Astrocyte of the spinal cord (primary cell): ENCODE results near the gene GRIP2.

Source experiments
- DNase-seq: peaks from one replicate; pipeline ENCODE4 v3.0.0; 2011; ENCODE audit warnings: low read depth, low spot score
- H3K4me3 ChIP-seq: 2 replicates; pipeline ENCODE4 v1.5.1; 2011; ENCODE audit warnings: low read depth, mild to moderate bottlenecking, low read length, moderate library complexity
- in situ Hi-C: cut with HindIII; loops from 2 replicates; pipeline ENCODE4 v1.10.0; 2017; ENCODE audit warnings: low sequenced_read_pairs
- TF ChIP-seq, protein P1 (sequence below): IDR thresholded peaks from 2 replicates; pipeline ENCODE4 v1.5.1; 2012; ENCODE audit warnings: low read depth, mild to moderate bottlenecking, low read length, inconsistent platforms

The GRIP2 gene

DNA sequence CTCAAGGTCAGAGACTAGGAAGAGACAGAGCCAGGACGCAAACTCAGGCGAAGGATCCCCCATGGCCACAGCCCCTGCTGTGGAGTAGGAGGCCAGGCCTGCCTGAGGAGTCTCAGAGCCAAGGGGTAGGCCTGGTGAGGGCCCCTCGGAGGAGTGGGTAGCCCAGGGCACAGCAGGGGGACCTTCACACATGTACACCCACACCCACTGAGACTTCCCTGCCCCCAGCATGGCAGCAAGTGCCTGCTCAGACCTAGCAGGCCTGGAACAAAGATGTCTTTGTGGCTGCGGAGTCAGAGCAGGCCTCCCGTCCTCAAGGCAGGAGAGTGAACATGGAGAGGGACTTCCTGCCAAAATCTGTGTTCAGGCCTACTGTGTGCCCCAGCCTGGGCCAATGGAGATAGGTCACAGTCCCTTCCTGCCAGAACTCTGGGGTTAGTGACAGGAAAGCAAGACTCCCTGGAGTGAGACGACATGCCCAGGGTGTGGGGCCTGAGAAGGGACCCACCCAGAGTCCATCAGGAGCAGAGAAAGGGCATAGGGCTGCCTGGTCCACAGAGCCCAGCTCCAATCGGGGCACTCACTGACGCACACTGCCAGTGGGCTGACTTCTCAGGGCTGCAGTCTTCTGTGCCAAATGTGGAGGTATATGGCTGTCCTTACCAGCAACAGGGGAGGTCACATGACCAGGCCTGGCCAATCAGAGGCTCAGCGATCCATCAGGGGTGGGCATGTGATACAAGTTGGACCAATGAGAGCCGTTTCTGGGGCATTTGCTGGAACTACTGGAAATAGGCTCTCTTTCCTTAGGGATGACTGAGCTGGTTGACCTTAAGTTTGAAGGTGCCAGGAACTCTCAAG is 2.3 kb downstream of the GRIP2 start:
- TF ChIP-seq, protein P1, sequence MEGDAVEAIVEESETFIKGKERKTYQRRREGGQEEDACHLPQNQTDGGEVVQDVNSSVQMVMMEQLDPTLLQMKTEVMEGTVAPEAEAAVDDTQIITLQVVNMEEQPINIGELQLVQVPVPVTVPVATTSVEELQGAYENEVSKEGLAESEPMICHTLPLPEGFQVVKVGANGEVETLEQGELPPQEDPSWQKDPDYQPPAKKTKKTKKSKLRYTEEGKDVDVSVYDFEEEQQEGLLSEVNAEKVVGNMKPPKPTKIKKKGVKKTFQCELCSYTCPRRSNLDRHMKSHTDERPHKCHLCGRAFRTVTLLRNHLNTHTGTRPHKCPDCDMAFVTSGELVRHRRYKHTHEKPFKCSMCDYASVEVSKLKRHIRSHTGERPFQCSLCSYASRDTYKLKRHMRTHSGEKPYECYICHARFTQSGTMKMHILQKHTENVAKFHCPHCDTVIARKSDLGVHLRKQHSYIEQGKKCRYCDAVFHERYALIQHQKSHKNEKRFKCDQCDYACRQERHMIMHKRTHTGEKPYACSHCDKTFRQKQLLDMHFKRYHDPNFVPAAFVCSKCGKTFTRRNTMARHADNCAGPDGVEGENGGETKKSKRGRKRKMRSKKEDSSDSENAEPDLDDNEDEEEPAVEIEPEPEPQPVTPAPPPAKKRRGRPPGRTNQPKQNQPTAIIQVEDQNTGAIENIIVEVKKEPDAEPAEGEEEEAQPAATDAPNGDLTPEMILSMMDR: no peak
- H3K4me3 ChIP-seq: no peak overlapping the region
- in situ Hi-C loops: no loop called here
- no peak for DNase-seq

DNA sequence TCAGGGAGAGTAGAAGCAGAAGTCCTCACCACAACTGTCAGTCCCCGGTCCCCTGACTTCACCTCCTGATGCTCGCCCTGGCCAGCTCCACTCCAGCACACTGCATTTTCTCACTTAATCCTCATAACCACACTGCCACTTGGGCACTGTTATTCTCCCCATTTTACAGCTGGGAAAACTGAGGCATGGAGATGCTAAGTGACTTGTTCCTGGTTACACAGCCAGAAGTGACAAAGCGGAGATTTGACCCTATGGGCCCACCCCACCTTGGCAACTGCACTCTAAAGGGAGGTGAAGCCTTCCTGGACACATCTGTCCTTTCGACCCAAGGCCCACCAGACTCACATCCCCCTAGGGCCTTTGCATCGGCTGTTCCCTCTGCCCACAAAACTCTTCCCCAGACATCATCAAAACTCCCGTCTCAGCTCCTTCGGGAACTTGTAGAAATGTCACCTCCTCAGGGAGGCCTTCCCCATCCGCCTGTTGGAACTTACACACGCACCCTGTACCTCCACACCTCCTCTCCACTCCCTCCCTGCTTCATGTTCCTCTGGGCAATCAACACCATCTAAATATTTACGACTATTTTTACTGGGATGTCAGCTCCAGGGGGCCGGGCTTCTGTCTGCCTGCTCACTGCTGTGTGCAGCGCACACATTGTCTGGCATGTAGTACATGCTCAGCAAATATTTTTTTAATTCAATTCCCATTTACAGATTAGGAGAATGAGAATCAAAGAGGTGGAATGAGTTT is 3.1 kb downstream of the GRIP2 start:
- DNase-seq: no peak
- in situ Hi-C loops: no loop called here
- no peak overlapping the region for H3K4me3 ChIP-seq
- TF ChIP-seq, protein P1: no peak

DNA sequence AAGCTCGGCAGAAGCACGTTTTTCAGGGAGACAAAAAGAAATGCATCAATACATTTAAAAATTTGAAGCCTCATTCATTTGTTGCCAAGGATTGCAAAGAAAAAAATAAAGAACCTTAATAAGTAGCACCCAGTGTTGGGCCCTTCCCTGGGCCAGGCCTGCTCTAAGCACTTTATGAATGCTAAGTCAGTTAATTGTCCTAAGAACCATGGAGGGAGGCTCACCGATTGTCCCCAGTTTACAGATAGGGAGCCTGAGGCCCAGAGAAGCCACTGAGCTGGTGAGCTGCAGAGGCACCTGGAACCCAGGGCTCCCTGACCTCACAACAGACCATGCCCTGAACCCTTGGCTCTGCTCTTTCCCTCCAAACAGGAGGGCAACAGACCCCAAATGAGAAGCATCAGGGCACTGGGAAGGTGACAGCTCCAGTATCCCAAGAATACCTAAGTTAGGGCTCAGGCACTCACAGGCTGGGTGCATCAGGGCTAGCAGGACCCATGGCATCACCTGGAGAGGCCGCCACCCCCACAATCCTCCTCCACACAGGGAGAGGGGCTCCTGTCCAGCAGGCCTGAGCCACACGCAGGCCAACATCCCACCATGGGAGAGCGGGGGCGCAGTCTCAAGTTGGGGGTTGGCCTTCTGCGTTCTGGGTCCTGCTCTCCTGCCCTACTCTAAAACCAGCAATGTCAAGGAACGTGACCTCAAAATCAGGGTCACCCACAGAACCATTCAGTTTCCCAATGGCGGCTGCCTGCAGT is 3.9 kb downstream of the GRIP2 start:
- in situ Hi-C loops: no loop called here
- TF ChIP-seq, protein P1: no peak
- no peak for DNase-seq
- no peak overlapping the region for H3K4me3 ChIP-seq

DNA sequence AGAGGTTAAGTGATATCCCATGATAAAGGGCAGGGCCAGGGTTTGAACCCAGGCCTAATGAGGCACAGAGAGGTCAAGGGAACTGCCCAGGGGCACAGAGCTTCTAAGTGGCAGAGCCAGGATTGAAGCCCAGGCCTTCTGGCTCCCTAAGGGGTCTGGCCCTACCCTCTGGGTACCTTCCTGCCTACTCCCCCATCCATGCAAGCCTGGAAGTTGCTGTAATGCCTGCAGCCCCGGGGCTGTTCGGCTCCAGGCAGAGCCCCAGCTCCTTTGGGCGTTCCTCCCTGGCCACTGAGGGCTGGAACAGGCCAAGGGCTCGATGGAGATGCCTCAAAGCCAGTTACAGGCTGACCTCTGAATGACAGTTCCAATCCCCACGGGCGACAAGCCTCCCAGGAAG is 4.5 kb downstream of the GRIP2 start:
- no peak for DNase-seq
- TF ChIP-seq, protein P1: no peak
- H3K4me3 ChIP-seq: no peak overlapping the region
- in situ Hi-C loops: no loop called here

DNA sequence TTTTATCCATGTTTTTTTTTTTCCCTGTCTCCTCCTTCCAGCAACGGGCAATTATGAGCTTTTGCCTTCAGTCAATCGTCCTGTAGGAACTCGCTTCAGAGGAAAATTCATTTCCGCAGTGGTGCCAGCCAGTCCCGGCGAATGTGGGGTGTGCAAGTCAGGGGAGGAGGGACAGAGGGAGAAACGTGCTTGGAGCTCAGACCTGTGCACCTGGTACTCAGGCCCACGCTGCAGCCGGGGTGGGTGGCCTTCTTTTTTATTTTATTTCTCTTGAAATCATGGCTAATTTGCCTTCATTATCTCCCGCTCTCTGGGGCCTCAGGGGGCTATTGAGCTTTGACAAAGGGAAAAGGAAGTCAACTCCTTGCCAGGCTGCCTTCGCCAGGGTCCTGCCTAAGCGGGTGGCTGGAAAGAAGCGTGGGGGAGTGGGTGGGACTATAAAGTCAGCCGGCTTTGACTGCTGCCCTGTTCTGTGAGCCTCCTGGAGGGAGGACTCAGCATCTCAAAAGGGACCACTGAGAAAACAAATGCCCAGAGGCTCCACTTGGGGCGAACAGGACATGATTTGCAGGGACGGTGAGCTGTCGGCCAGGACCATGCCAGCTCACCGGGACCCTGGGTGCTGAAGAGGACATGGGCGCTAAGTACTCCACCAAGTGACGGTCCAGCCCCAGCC is 5.5 kb downstream of the GRIP2 start:
- in situ Hi-C loops: no loop called here
- TF ChIP-seq, protein P1: no peak
- no peak overlapping the region for H3K4me3 ChIP-seq

DNA sequence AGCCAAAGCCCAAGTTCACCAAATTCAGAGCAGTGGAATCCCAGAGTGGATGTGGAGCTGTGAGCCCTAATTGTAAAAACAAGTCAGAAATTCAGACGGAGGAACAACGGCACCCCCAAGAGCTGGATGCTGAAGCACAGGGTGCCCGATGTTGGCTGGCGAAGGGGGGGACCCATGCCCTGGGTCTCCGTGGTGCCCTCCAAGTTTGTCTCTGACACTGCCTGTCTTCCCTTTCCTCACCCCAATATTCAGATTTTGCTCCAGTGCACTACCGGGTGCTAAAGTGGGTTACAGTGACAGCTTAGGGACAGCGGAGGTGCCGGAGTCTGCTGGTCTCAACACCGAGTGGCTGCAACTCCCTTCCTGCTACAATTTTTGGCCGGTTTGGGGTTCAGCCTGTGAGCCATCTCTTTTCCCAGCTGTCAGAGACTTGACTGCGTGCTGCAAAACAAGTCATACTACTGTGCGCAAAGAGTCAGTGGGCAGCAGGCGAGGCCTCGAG is 6.6 kb downstream of the GRIP2 start:
- no peak for DNase-seq
- TF ChIP-seq, protein P1: no peak
- no peak overlapping the region for H3K4me3 ChIP-seq
- in situ Hi-C loops: no loop called here

More for the DNA sequence above, 5.5 kb downstream of the GRIP2 start:
- DNase-seq: no peak
